K562 (cell line): Measurements from ENCODE around the gene ILF3. TPM values are rescaled to one million over a fixed set of nuclear protein-coding genes. Genes with fewer than 3 reads are reported as not detected.

ENCODE experiments used
- ATF1 ChIP-seq, 2 experiments: fragments of 450-650 bp in 1 of 2; IDR thresholded peaks; 2 replicates each; pipeline ENCODE4 v1.6.1; 2016; ENCODE audit warnings: missing compliant biosample characterization in 1 of 2, missing genetic modification characterization in 1 of 2
- BCLAF1 ChIP-seq, 2 experiments: fragments of 450-650 bp in 1 of 2; IDR thresholded peaks; 2 replicates each; pipeline ENCODE4 v1.6.1; 2011 to 2017; ENCODE audit warnings: low read depth in 2 of 2, antibody characterized with exemption in 1 of 2, borderline replicate concordance in 1 of 2, low read length in 1 of 2, mild to moderate bottlenecking in 1 of 2, mixed read lengths in 1 of 2; ENCODE audit not compliant: control insufficient read depth in 1 of 2
- CREB1 ChIP-seq, 2 experiments: sonication (generic) in 1 of 2; formaldehyde crosslinking in 1 of 2; IDR thresholded peaks; 2 replicates each; pipeline versions ENCODE4 v1.6.1 to v1.8.0; 2012 to 2022; ENCODE audit warnings: inconsistent platforms in 1 of 2, mild to moderate bottlenecking in 1 of 2, missing genetic modification reagents in 1 of 2, moderate library complexity in 1 of 2
- CTBP1 ChIP-seq: fragments of 450-650 bp; IDR thresholded peaks from 2 replicates; pipeline ENCODE4 v1.6.1; 2016; ENCODE audit warnings: borderline replicate concordance
- HDAC1 ChIP-seq, 2 experiments: fragments of 450-650 bp; IDR thresholded peaks; 2 replicates each; pipeline ENCODE4 v1.6.1; 2016 to 2017; ENCODE audit warnings: inconsistent platforms in 1 of 2, mild to moderate bottlenecking in 1 of 2, moderate library complexity in 1 of 2
- HNRNPH1 ChIP-seq: fragments of 200-400 bp; formaldehyde crosslinking; optimal IDR thresholded peaks from 2 replicates; pipeline ENCODE3; 2017; ENCODE audit warnings: low read depth, mild to moderate bottlenecking, low read length, moderate library complexity
- JUND ChIP-seq, 2 experiments: IDR thresholded peaks; 2 replicates in 1 of 2; 3 replicates in 1 of 2; pipeline ENCODE4 v1.6.1; 2011; ENCODE audit warnings: borderline replicate concordance in 2 of 2, low read depth in 2 of 2, low read length in 2 of 2, improper control_type of control experiment in 1 of 2, missing biosample characterization in 1 of 2, missing genetic modification characterization in 1 of 2, missing genetic modification reagents in 1 of 2
- SOX6 ChIP-seq: fragments of 450-650 bp; IDR thresholded peaks from 2 replicates; pipeline ENCODE4 v1.6.1; 2014; ENCODE audit warnings: mild to moderate bottlenecking
- polyA plus RNA-seq, 8 experiments: library from polyadenylated mRNA; depleted of rRNA in 4 of 8; stranded (reverse) in 5 of 8; unstranded in 3 of 8; fragments of >200 nt; fragmentation: Nextera tagmentation in 2 of 8; fragmentation: Illumina TruSeq in 1 of 8; extraction: Ambion mirVana in 2 of 8; extraction: Trizol in 1 of 8; gene quantifications; 2 replicates each; pipeline versions ENCODE4 v1.2.1 to v1.2.3, GENCODE V29; 2011 to 2014; ENCODE audit warnings: inconsistent platforms in 1 of 8, missing spikeins in 1 of 8
- total RNA-seq, 7 experiments: library from RNA; depleted of rRNA in 6 of 7; stranded (reverse); fragments of >200 nt in 6 of 7; fragmentation: Illumina TruSeq in 2 of 7; extraction: Trizol in 2 of 7; gene quantifications; 2 replicates each; pipeline versions ENCODE4 v1.2.1 to v1.2.3, GENCODE V29; 2011 to 2021; ENCODE audit warnings: low replicate concordance in 1 of 7
- TF ChIP-seq, protein P1 (sequence below): fragments of 250-450 bp; sonication (Bioruptor Pico); IDR thresholded peaks from 2 replicates; pipeline ENCODE4 v1.5.0; 2022; ENCODE audit warnings: mild to moderate bottlenecking
- TF ChIP-seq, protein P2 (sequence below): fragments of 450-650 bp; IDR thresholded peaks from 2 replicates; pipeline ENCODE4 v1.6.1; 2016

ILF3 gene
- total and polyA plus RNA-seq, 9 of the 15 experiments (the other 6 are each of a cell fraction or from before 2014, with no cell fraction given): 26.0 to 453 (median 175) TPM

DNA sequence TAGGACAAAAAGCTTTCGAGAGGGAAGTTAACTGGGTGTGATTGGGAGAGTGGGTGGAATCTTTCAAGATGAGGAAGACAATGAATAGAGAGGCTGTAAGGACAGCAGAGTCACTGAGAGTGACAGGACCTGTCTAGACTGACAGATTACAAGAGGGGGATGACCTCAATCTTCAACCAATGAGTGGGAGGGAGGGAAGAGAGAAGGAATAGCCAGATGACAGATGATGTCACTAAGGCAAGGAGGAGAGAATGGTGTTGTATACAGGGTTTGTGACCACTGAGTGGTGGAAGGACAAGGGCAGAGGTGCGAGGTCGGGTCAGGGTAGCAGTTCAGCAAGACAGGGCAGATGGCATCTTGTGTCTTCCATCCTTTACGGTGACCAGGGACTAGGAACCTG, 5.8 kb upstream of the ILF3 start (continued):
- TF ChIP-seq BCLAF1 (IDR thresholded peaks at IDR 0.05; ENCODE audit: borderline replicate concordance in 1 of 2, control insufficient read depth in 1 of 2, low read depth in 2 of 2, low read length in 1 of 2) (no peak), JUND (IDR thresholded peaks at IDR 0.05; ENCODE audit: borderline replicate concordance, low read depth, low read length) (peak; percentile 86), JUND (tag; IDR thresholded peaks at IDR 0.05; ENCODE audit: borderline replicate concordance, low read depth, low read length) (peak; percentile 76; the same call in 2 of the 3 replicates), CTBP1 (peak; percentile 54; the same call in 1 of the 2 replicates), SOX6 (no peak), HNRNPH1 (no peak), CREB1 (IDR thresholded peaks at IDR 0.05) (0 out of 2 replicates have a peak, but pooled peaks have one; percentile 16), CREB1 (CRISPR knock-in tag; IDR thresholded peaks at IDR 0.05) (no peak), HDAC1 (IDR thresholded peaks at IDR 0.05) (peak in 1 of 2 experiments; percentile 64; a peak in 2 of 4 replicates), ATF1 (CRISPR knock-in tag; IDR thresholded peaks at IDR 0.05) (no peak), ATF1 (tag; IDR thresholded peaks at IDR 0.05) (peak; percentile 47; the same call in 1 of the 2 replicates)
- TF ChIP-seq, protein P1, sequence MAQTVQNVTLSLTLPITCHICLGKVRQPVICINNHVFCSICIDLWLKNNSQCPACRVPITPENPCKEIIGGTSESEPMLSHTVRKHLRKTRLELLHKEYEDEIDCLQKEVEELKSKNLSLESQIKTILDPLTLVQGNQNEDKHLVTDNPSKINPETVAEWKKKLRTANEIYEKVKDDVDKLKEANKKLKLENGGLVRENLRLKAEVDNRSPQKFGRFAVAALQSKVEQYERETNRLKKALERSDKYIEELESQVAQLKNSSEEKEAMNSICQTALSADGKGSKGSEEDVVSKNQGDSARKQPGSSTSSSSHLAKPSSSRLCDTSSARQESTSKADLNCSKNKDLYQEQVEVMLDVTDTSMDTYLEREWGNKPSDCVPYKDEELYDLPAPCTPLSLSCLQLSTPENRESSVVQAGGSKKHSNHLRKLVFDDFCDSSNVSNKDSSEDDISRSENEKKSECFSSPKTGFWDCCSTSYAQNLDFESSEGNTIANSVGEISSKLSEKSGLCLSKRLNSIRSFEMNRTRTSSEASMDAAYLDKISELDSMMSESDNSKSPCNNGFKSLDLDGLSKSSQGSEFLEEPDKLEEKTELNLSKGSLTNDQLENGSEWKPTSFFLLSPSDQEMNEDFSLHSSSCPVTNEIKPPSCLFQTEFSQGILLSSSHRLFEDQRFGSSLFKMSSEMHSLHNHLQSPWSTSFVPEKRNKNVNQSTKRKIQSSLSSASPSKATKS (CRISPR knock-in tag): no peak
- TF ChIP-seq, protein P2, sequence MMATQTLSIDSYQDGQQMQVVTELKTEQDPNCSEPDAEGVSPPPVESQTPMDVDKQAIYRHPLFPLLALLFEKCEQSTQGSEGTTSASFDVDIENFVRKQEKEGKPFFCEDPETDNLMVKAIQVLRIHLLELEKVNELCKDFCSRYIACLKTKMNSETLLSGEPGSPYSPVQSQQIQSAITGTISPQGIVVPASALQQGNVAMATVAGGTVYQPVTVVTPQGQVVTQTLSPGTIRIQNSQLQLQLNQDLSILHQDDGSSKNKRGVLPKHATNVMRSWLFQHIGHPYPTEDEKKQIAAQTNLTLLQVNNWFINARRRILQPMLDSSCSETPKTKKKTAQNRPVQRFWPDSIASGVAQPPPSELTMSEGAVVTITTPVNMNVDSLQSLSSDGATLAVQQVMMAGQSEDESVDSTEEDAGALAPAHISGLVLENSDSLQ: peak; percentile 97
